ENCODE measurements around the gene SUDS3. TPM values are rescaled to one million over a fixed set of nuclear protein-coding genes. Genes with fewer than 3 reads are reported as not detected.
A peak's percentile ranks its signal among the peaks of the same experiment; 100 is the strongest.

The SUDS3 gene
- total RNA-seq, 1 donor, result 29.0 TPM

DNA sequence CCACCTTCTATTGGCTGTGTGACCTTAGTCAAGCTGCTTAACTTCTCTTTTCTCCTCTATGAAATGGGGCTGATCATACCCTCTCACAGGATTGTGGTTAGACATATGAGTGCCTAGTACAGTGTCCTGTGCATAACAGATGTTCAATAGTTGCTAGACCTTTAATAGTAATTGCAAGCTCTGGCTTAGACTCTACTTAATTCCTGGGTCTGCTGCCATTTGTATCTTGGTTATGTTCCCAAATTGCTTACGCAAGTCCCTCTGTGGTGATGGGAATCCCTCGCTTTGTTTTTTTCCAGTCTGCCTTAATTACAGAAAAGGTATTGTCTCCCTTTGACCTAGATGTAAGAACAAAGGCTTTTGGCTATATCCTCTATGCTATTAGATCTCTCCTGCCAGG lies 15.1 kb downstream of the SUDS3 start:
- TF ChIP-seq, protein P1, sequence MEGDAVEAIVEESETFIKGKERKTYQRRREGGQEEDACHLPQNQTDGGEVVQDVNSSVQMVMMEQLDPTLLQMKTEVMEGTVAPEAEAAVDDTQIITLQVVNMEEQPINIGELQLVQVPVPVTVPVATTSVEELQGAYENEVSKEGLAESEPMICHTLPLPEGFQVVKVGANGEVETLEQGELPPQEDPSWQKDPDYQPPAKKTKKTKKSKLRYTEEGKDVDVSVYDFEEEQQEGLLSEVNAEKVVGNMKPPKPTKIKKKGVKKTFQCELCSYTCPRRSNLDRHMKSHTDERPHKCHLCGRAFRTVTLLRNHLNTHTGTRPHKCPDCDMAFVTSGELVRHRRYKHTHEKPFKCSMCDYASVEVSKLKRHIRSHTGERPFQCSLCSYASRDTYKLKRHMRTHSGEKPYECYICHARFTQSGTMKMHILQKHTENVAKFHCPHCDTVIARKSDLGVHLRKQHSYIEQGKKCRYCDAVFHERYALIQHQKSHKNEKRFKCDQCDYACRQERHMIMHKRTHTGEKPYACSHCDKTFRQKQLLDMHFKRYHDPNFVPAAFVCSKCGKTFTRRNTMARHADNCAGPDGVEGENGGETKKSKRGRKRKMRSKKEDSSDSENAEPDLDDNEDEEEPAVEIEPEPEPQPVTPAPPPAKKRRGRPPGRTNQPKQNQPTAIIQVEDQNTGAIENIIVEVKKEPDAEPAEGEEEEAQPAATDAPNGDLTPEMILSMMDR (IDR thresholded peaks at IDR 0.05; ENCODE audit: insufficient read depth, low read length), result no peak
- H3K4me3 ChIP-seq (ENCODE audit: low read depth, low read length), result no peak overlapping the region
- DNase-seq (ENCODE audit: low read depth), result peak; percentile 47

DNA sequence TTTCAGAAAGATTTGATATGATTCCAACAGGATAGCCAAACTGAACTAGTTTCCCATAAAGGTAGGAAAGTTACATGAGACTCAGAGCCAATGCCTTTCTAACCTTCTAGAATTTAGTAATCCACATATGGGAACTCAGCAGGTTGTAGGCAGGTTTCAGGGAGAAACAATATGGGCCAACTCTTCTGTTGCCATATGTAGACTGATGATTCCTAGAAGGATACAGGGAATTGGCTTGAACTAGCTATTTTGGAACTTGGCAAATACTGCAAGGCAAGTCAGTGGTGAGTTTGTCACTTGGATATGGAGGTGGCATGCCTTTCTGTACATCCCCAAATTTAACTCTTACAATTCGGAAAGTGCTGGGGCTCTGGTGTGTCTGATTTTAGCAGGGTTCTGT lies 15.5 kb downstream of the SUDS3 start:
- DNase-seq (ENCODE audit: low read depth), result no peak
- TF ChIP-seq, protein P1 (IDR thresholded peaks at IDR 0.05; ENCODE audit: insufficient read depth, low read length), result no peak

DNA sequence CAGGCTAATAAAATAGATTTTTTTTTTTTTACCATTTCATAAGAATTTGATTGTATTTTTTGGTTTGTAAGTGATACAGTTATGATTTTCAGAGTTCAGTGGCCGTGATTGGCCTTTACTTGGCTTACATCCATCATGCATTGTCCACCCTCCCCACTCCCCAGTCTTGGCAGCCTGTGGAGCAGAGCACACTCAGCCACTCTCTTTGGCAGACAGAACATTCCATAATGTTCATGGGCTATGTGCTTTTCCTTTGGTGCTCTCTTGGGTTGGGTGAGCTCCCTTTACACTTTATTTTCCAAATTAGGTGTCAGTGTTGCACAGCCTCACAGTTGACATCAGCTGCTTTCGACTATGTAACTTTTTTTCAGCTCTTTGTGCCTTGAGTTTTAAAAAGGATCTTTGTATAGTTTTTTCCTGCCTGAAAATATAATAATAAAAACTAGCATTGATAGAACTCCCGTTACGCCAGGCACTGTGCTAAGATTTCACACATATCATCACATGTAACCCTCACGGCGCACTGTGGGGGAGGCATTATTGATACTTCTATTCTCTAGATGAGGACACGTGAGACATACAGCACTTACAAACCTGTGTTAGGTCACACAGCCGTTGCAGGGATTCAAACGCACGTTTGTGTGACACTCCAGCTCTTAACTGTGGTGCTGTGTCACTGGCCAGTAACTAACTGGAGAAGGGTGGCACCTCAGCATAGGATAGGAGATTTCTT lies 21.5 kb downstream of the SUDS3 start:
- no peak overlapping the region for H3K4me3 ChIP-seq (ENCODE audit: low read depth, low read length)
- DNase-seq (ENCODE audit: low read depth), result no peak
- TF ChIP-seq, protein P1 (IDR thresholded peaks at IDR 0.05; ENCODE audit: insufficient read depth, low read length), result no peak

More for the DNA sequence above, 15.5 kb downstream of the SUDS3 start:
- no peak overlapping the region for H3K4me3 ChIP-seq (ENCODE audit: low read depth, low read length)

DNA sequence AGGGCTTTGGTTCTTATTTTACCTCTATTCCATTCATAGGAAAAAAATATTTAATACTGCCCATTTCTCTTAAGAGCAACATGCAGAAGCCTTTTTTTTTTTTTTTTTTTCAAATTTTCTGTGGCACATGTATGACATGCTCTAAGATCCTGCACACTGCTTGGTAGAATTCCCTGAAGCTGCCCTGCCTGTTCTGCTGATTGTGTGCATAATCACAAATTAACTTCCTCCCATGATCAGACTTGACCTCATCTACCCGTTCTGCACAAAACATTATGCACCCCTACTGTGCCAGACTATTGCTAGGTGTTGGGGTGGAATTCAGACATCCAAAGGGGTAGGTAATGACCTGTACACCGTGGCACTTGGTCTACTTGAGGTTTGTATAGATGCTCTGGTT lies 22.2 kb downstream of the SUDS3 start:
- TF ChIP-seq, protein P1 (IDR thresholded peaks at IDR 0.05; ENCODE audit: insufficient read depth, low read length), result no peak
- H3K4me3 ChIP-seq (ENCODE audit: low read depth, low read length), result no peak overlapping the region
- no peak for DNase-seq (ENCODE audit: low read depth)

DNA sequence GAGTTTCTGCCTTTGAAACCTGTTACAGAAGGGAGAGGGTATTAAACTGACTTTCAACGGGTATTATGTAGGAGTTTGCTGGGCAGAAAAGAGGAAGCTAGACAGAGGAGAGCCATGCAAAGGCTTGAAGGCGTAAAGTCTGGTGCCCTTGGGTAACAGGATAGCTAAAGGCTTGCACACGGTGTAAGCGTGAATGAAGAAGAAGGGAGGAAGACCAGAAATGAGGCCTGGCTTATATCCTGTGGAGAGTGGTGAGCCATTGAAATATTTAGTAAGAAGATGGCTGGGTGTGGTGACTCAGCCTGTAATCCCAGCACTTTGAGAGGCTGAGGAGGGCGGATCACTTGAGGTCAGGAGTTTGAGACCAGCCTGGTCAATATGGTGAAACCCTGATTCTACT lies 22.6 kb downstream of the SUDS3 start:
- H3K4me3 ChIP-seq (ENCODE audit: low read depth, low read length), result no peak overlapping the region
- TF ChIP-seq, protein P1 (IDR thresholded peaks at IDR 0.05; ENCODE audit: insufficient read depth, low read length), result no peak
- no peak for DNase-seq (ENCODE audit: low read depth)

DNA sequence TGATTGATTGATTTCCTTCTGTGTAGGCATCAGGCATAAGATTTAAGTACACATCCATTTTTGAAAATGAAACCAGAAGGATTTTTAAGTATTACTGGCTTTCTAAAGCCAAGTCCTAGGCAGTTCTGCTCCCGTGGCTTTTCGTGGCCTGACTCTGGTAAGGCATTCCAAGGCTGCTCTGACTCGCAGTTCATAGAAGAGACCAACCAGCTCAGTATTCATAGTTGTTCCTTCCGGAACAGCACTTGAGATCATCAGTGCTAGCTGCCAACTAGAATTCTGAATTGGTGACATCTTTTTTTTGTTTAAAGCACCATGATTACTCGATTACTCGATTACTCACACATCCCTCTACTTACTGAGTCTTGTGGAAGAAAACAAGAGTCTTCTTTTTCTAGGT lies 25.9 kb downstream of the SUDS3 start:
- TF ChIP-seq, protein P1 (IDR thresholded peaks at IDR 0.05; ENCODE audit: insufficient read depth, low read length), result no peak
- peak; percentile 78 for DNase-seq (ENCODE audit: low read depth)
- H3K4me3 ChIP-seq (ENCODE audit: low read depth, low read length), result no peak overlapping the region

All from fibroblast of the aortic adventitia (primary cell).